UCSD-AML1 (cell line): ENCODE data around the gene REXO5.

Experiments used
- DNase-seq: peaks from one replicate; lab custom pipeline; 2025; ENCODE audit not compliant: unreplicated experiment; lab: John Stamatoyannopoulos, UW

Gene REXO5

GRCh38 chr16:20871258-20871657 is 64.9 kb downstream of the REXO5 start:
- no peak for DNase-seq

GRCh38 chr16:20871941-20872815 is 65.9 kb downstream of the REXO5 start:
- no peak for DNase-seq

GRCh38 chr16:20873331-20873730 is 67.0 kb downstream of the REXO5 start:
- no peak for DNase-seq

- DNase-seq, result no peak
These were observed 67.8 kb downstream of the REXO5 start for GRCh38 chr16:20874088-20874581.

- DNase-seq, result no peak
These were observed 69.0 kb downstream of the REXO5 start for GRCh38 chr16:20875355-20875650.

- no peak for DNase-seq
These were observed 72.4 kb downstream of the REXO5 start for GRCh38 chr16:20878682-20879147.

- no peak for DNase-seq
These were observed 73.1 kb downstream of the REXO5 start for GRCh38 chr16:20879175-20880040.

GRCh38 chr16:20880867-20881502 is 74.7 kb downstream of the REXO5 start:
- no peak for DNase-seq

- DNase-seq, result no peak
These were observed 75.2 kb downstream of the REXO5 start for GRCh38 chr16:20881503-20881878.

GRCh38 chr16:20883554-20884239 is 77.4 kb downstream of the REXO5 start:
- DNase-seq, result no peak

- no peak for DNase-seq
These were observed 77.9 kb downstream of the REXO5 start for GRCh38 chr16:20884240-20884556.

- DNase-seq, result no peak
These were observed 80.0 kb downstream of the REXO5 start for GRCh38 chr16:20886320-20886719.

- no peak for DNase-seq
These were observed 80.9 kb downstream of the REXO5 start for GRCh38 chr16:20887207-20887606.

GRCh38 chr16:20889625-20890275 is 83.4 kb downstream of the REXO5 start:
- DNase-seq, result no peak

GRCh38 chr16:20894388-20894787 is 88.1 kb downstream of the REXO5 start:
- no peak for DNase-seq

GRCh38 chr16:20897253-20897897 is 91.0 kb downstream of the REXO5 start:
- DNase-seq, result no peak

GRCh38 chr16:20897922-20898321 is 91.6 kb downstream of the REXO5 start:
- DNase-seq, result no peak

- DNase-seq, result no peak
These were observed 92.7 kb downstream of the REXO5 start for GRCh38 chr16:20899071-20899470.
